ACC112 (cell line): Measurements from ENCODE around the gene STUB1.

Experiments
- H2AFZ ChIP-seq: fragments of 200-600 bp; sonication (generic); one replicate; pipeline ENCODE4 v1.6.0; 2017; ENCODE audit warnings: antibody characterized with exemption, low read length; ENCODE audit not compliant: unreplicated experiment
- H3K27ac ChIP-seq: fragments of 200-600 bp; sonication (generic); 2 replicates; pipeline ENCODE4 v1.5.1; 2014; ENCODE audit warnings: low read depth, mild to moderate bottlenecking, antibody characterized with exemption, low read length, moderate library complexity
- H3K27me3 ChIP-seq: fragments of 200-600 bp; sonication (generic); 2 replicates; pipeline ENCODE4 v1.6.1; 2014; ENCODE audit warnings: mild to moderate bottlenecking, antibody characterized with exemption, low read length, moderate library complexity, mixed read lengths; ENCODE audit not compliant: insufficient read depth
- H3K36me3 ChIP-seq: fragments of 200-600 bp; sonication (generic); 2 replicates; pipeline ENCODE4 v1.6.1; 2016; ENCODE audit warnings: mild to moderate bottlenecking, antibody characterized with exemption, low read length, moderate library complexity, mixed read lengths; ENCODE audit not compliant: insufficient read depth
- H3K4me1 ChIP-seq: fragments of 200-600 bp; sonication (generic); one replicate; pipeline ENCODE4 v1.6.1; 2016; ENCODE audit warnings: low read length, mixed read lengths; ENCODE audit not compliant: insufficient read depth, unreplicated experiment, control insufficient read depth
- H3K4me3 ChIP-seq: fragments of 200-600 bp; sonication (generic); 2 replicates; pipeline ENCODE4 v1.5.1; 2014; ENCODE audit warnings: mild to moderate bottlenecking, low read depth, low read length
- H3K79me2 ChIP-seq: fragments of 200-600 bp; sonication (generic); one replicate; pipeline ENCODE4 v1.6.0; 2016; ENCODE audit warnings: low read length; ENCODE audit not compliant: control insufficient read depth, unreplicated experiment, insufficient read depth

STUB1 gene

GRCh38 chr16:645852-646678 is 34.1 kb upstream of the STUB1 start:
- Histone ChIP-seq H2AFZ (no peak overlapping the region), H3K4me3 (no peak overlapping the region), H3K79me2 (peaks cover 14% of the 10 kb centered on the region), H3K27ac (no peak overlapping the region), H3K36me3 (no peaks in the 10 kb centered on the region), H3K4me1 (peaks cover 21% of the 10 kb centered on the region), H3K27me3 (no peaks in the 10 kb centered on the region)

- H3K79me2 ChIP-seq, result peaks cover 14% of the 10 kb centered on the region
- H3K36me3 ChIP-seq, result no peaks in the 10 kb centered on the region
- peaks cover 21% of the 10 kb centered on the region for H3K4me1 ChIP-seq
- H3K27ac ChIP-seq, result no peak overlapping the region
- H3K27me3 ChIP-seq, result no peaks in the 10 kb centered on the region
- no peak overlapping the region for H3K4me3 ChIP-seq
- H2AFZ ChIP-seq, result no peak overlapping the region
Observed at GRCh38 chr16:646679-647172, 33.5 kb upstream of the STUB1 start.

DNA sequence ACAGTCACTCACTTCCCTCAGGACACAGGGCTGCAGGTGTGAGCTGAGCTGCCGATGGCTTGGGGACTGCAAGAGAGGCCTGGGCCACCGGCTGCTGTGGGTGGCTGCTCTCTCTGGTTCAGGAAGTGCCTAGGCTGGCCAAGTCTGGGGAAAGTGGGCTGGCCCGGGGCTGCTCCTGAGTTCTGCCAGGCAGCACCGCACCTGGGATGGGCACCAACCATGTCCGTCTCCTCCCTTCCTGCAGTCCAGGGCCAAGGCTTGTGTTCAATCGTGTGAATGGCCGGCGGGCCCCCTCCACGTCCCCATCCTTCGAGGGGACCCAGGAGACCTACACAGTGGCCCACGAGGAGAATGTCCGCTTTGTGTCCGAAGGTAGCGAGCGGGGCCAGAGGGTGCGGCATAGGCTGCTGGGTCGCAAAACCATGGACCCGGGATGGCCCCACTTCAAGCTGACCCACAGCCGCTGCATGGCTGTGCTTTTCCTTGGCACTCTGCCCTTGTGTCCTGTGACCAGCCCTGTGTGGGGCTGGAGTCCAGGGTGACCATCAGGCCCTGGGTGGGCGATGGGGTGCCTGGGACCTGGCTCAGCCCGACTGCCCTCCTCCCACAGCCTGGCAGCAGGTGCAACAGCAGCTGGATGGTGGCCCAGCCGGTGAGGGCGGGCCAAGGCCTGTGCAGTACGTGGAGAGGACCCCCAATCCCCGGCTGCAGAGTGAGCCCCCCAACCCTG is 32.9 kb upstream of the STUB1 start:
- peaks cover 13% of the 10 kb centered on the region for H3K79me2 ChIP-seq
- H3K4me1 ChIP-seq, result peaks cover 21% of the 10 kb centered on the region
- no peaks in the 10 kb centered on the region for H3K36me3 ChIP-seq
- H3K27me3 ChIP-seq, result no peaks in the 10 kb centered on the region
- no peak overlapping the region for H2AFZ ChIP-seq
- H3K4me3 ChIP-seq, result no peak overlapping the region; the same call in 1 of the 2 replicates
- H3K27ac ChIP-seq, result no peak overlapping the region

DNA sequence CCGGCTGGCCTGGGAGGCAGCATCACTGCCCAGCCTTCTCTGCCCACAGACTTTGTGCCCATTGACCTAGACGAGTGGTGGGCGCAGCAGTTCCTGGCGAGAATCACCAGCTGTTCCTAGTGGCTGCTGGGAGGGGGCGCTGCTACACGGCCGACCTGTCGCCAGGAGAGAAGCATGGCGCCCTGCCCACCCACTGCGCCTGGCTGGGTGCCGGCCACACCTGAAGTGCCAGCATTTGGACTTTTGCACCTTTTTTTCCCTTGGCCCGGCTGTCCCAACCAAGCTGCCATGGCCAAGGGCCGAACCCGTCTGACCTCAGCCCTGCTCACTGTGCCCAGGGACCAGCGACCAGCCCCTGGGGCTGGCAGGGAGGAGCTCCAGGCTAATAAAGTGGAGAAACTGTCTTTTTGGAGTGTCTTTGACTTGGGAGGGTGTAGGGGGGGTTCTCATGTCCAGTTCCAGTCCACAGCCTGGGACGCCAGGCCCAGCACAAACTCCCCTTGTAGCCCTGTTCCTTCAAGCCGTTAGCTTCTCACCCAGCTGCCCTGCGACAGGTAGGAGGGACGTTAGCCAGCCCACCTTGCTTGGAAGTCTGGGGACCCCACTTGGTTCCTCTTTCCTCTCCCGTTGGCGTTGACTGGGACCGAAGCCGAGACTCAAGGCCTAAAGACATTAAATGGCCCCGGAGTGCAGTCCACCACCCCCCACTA is 32.0 kb upstream of the STUB1 start:
- peaks cover 6% of the 10 kb centered on the region for H3K79me2 ChIP-seq
- H3K27me3 ChIP-seq, result no peaks in the 10 kb centered on the region
- H3K36me3 ChIP-seq, result no peaks in the 10 kb centered on the region
- peaks cover 21% of the 10 kb centered on the region for H3K4me1 ChIP-seq
- H2AFZ ChIP-seq, result peak overlapping the region; percentile 71
- H3K4me3 ChIP-seq, result peak overlapping the region; percentile 96
- peak overlapping the region; percentile 81 for H3K27ac ChIP-seq

DNA sequence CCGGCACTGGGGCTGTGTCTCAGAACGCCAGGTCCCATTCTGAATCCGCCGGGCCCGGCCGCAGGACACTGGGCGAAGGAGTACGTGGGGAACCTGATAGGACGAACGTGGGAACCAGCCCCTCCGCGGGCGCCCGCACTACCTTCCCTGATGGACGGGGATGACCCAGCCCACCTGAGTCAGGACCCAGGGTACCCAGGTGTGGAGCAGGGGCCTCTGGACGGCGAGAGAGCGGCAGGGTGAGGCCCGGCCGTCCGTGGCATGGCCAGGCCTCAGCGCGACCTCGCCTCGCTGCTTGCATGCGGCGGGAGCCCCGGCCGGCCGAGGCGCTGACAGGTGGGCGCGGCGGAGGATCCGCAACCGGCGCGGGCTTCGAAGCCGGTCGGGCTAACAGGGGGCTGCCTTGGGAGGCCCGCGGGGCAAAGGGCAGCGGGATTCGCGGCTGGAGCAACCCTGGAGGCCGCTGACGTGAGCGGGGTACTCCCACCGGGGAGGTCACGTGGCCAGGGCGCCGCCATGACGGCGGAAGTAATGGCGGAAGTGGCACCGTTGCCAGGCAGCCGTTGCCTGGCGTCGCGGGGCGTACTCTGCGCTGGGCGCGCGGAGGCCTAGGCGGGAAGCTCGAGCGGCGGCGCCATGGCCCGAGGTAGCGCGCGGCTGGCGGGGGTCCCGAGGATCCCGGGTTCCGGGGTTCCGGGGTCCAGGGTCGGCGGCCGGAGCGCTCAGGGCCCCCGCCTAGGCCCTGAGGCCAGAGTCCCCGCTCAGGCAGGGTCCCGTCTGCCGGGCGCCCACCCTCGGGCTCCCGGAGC is 31.2 kb upstream of the STUB1 start, which contains the start of gene WDR90:
TSS of gene WDR90 (plus strand) at position 585 of the 809 bp plus-strand sequence. CDS start at position 637, 52 bp downstream.
- peaks cover 5% of the 10 kb centered on the region for H3K79me2 ChIP-seq
- H3K4me3 ChIP-seq, result peak within 1 kb of the TSS; percentile 96
- H3K27ac ChIP-seq, result peak within 1 kb of the TSS; percentile 81
- peaks cover 21% of the 10 kb centered on the region for H3K4me1 ChIP-seq
- H3K36me3 ChIP-seq, result no peaks in the 10 kb centered on the region
- H2AFZ ChIP-seq, result peak within 1 kb of the TSS; percentile 71
- H3K27me3 ChIP-seq, result no peaks in the 10 kb centered on the region

GRCh38 chr16:649631-650030 is 30.6 kb upstream of the STUB1 start:
- H3K27me3 ChIP-seq, result no peaks in the 10 kb centered on the region
- H3K4me3 ChIP-seq, result peak overlapping the region; percentile 96
- H3K36me3 ChIP-seq, result no peaks in the 10 kb centered on the region
- peak overlapping the region; percentile 32 for H2AFZ ChIP-seq
- peaks cover 5% of the 10 kb centered on the region for H3K79me2 ChIP-seq
- peak overlapping the region; percentile 81 for H3K27ac ChIP-seq
- peaks cover 21% of the 10 kb centered on the region for H3K4me1 ChIP-seq

DNA sequence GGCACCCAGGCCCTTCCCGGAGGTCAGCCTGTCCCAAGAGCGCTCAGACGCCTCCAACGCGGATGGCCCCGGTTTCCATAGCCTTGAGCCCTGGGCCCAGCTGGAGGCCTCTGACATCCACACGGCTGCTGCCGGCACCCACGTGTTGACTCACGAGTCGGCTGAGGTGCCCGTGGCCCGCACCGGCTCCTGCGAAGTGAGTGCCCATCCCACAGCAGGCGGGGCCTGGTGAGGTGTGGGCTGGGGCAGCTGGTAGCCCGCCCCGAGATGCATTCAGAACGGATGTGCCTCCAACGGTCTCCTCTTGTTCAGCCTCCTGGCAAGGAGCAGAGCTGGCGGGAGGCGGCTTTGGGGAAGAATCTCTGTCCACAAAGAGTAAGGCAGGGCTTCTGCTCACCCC is 28.4 kb upstream of the STUB1 start:
- H3K27me3 ChIP-seq, result no peaks in the 10 kb centered on the region
- H3K4me1 ChIP-seq, result peaks cover 10% of the 10 kb centered on the region
- H3K4me3 ChIP-seq, result no peak overlapping the region
- H2AFZ ChIP-seq, result no peak overlapping the region
- no peaks in the 10 kb centered on the region for H3K36me3 ChIP-seq
- H3K79me2 ChIP-seq, result peaks cover 3% of the 10 kb centered on the region
- no peak overlapping the region for H3K27ac ChIP-seq

DNA sequence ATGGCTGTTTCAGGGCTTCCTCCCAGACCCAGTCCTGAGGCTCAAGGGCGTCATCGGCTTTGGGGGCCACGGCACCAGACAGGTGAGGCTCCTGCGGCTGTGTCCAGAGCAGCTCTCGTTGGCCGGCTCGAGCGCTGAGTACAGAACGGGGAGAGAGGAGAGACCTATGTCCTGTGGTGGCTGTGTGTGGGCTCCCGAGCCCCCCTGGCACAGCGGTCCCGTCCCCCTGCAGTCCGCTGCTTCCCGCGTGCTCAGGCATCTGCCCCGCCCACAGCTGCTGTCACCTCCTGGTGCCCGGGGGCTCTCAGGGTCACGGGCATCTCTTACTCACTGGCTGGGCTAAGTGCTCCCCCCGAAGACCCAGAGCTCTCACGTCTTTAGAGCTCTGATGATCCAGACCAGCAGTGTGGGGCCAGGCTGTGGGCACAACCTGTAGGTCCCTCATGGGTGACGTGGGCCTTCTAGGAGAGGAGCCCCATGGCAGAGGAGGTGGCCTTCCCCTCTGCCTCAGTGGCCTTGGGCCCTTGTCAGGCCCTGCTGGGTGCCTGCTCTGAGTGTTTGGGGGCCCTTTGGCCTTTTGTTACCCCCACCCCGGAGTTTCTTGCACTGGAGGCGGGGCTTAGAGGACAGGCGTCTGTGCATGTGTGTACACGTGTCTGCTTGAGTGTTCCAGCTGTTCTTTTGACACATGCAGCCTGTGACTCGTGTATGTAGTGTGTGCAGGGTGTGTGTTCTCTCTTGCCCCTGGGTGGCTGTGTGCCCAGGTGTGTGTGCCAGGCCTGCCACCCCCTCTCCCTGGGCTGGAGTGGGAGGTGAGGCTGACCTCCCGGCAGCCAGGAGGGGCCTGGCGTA is 27.5 kb upstream of the STUB1 start:
- Histone ChIP-seq H3K27ac (no peak overlapping the region), H3K4me1 (peaks cover 7% of the 10 kb centered on the region), H3K79me2 (peaks cover 3% of the 10 kb centered on the region), H3K27me3 (no peaks in the 10 kb centered on the region), H3K36me3 (no peaks in the 10 kb centered on the region), H3K4me3 (no peak overlapping the region), H2AFZ (no peak overlapping the region)

- no peak overlapping the region for H3K4me3 ChIP-seq
- H2AFZ ChIP-seq, result no peak overlapping the region
- H3K79me2 ChIP-seq, result peaks cover 3% of the 10 kb centered on the region
- H3K27me3 ChIP-seq, result no peaks in the 10 kb centered on the region
- H3K36me3 ChIP-seq, result no peaks in the 10 kb centered on the region
- peaks cover 4% of the 10 kb centered on the region for H3K4me1 ChIP-seq
- no peak overlapping the region for H3K27ac ChIP-seq
Observed at GRCh38 chr16:654034-654433, 26.2 kb upstream of the STUB1 start.
